GOT3 (cell line): ENCODE results near the gene RALGAPA1.
"Not testable (repeated sequence)": the region's sequence is repeated elsewhere in the genome, so short reads cannot be mapped to it uniquely, and the experiment has no call there.

Experiments
- DNase-seq: peaks from one replicate; lab custom pipeline; 2025; ENCODE audit warnings: mixed read lengths; lab: John Stamatoyannopoulos, UW

The RALGAPA1 gene

GRCh38 chr14:35808638-35809563 is at the start of gene RALGAPA1:
Gene RALGAPA1, minus strand, starts transcription at chr14:35809295. Its CDS starts 460 bp downstream, at chr14:35808835.
- DNase-seq, result peak; percentile 40

DNA sequence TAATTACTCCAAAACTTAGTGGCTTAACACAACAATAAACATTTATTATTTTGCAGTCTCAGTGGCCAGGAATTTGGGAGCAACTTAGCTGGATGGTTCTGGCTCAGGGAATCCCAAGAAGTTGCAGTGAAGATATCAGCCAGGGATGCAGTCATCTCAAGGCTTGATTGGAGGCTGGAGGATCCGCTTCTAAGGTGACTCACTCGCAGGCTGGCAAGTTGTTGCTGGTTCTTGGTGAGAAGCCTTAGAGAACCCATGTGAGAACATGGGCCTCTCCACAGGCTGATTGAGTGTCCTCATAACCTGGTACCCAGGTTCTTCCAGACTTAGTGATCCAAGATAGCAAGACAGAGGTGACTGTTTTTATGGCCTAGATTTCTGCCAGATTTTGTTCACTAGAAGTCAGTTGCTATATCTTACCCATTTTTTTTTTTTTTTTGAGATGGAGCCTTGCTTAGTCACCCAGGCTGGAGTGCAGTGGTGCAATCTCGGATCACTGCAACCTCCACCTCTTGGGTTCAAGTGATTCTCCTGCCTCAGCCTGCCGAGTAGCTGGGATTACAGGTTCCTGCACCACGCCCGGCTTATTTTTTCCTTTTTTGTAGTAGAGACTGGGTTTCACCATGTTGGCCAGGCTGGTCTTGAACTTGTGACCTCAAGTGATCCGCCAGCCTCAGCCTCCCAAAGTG is 49.6 kb upstream of the RALGAPA1 start:
- no peak for DNase-seq

DNA sequence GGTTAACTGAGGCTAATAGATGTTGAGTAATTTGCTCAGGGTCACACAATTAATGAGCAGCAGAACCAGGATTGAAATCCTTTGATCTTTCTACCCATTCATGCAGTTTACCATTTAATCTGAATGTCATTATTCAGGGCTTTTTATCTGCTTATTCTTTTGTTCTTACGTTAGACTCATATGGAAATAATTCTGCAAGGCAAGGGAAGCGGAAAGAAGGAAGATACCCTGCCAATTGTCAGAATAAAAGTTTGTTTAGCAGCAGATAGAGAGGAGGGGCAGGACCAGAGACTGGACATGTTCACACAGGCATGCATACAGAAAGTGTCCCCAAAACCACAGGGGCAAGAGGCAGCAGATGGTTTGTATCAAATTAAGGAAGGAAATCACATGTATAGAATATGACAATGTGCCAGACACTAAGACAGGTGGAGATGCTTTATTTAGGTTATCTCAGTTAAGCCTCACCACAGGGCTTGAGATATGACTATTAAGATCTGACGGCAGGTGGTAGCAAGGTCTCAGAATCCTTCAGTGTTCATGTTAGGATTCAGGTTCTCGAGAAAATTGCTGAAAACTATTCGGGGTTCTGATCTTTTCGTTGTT is 46.9 kb upstream of the RALGAPA1 start:
- DNase-seq, result no peak

- DNase-seq, result no peak
These were observed 45.7 kb upstream of the RALGAPA1 start for GRCh38 chr14:35854696-35855270.

- DNase-seq, result no peak
These were observed 44.1 kb upstream of the RALGAPA1 start for GRCh38 chr14:35853225-35853624.

- no peak for DNase-seq
These were observed 42.7 kb upstream of the RALGAPA1 start for GRCh38 chr14:35851823-35852222.

DNA sequence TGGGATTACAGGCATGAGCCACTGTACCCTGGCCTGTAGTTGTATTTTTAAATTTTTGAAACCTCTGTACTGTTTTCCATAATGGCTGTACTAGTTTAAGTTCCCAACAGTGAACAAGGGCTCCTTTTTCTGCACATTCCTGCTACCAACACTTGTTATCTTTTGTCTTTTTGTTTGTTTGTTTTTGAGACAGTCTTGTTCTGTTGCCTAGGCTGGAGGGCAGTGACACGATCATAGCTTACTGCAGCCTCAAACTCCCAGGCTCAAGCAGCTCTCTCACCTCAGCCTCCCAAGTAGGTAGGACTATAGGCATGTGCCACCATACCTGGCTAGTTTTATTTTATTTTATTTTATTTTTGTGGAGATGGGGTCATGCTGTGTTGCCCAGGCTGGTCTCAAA is 40.0 kb upstream of the RALGAPA1 start:
- DNase-seq, result no peak

DNA sequence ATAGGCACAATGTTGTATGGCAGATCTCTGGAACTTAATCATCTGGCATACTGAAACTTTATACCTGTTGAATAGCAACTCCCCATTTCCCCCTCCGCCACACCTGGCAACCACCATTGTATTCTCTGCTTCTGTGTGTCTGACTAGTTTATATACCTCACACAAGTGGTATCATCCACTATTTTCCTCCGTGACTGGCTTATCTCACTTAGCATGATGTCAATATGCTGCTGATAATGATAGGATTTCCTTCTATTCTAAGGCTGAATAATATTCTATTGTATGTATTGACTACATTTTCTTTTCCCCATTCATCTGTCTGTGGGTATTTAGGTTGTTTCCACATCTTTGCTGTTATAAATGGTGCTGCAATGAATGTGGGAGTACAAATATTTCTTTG is 38.5 kb upstream of the RALGAPA1 start:
- no peak for DNase-seq

DNA sequence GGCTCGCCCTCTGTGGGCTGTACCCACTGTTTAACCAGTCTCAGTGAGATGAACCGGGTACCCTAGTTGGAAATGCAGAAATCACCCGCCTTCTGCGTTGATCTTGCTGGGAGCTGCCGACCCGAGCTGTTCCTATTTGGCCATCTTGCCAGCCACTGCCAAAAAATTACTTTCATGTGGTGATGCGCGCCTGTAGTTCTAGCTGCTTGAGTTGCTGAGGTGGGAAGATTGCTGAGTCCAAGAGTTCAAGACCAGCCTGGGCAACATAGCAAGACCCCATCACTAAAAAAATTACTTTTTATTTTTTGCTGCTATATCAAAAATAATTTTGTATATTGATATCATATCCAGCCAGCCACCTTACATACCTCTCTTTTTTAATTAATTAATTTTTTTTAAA is 35.4 kb upstream of the RALGAPA1 start:
- no peak for DNase-seq

GRCh38 chr14:35842245-35842644 is 33.1 kb upstream of the RALGAPA1 start:
- not testable (repeated sequence) for DNase-seq

GRCh38 chr14:35841704-35842103 is 32.6 kb upstream of the RALGAPA1 start:
- DNase-seq, result not testable (repeated sequence)

GRCh38 chr14:35835208-35835982 is 26.3 kb upstream of the RALGAPA1 start:
- no peak for DNase-seq

- no peak for DNase-seq
These were observed 20.4 kb upstream of the RALGAPA1 start for GRCh38 chr14:35829449-35829848.

DNA sequence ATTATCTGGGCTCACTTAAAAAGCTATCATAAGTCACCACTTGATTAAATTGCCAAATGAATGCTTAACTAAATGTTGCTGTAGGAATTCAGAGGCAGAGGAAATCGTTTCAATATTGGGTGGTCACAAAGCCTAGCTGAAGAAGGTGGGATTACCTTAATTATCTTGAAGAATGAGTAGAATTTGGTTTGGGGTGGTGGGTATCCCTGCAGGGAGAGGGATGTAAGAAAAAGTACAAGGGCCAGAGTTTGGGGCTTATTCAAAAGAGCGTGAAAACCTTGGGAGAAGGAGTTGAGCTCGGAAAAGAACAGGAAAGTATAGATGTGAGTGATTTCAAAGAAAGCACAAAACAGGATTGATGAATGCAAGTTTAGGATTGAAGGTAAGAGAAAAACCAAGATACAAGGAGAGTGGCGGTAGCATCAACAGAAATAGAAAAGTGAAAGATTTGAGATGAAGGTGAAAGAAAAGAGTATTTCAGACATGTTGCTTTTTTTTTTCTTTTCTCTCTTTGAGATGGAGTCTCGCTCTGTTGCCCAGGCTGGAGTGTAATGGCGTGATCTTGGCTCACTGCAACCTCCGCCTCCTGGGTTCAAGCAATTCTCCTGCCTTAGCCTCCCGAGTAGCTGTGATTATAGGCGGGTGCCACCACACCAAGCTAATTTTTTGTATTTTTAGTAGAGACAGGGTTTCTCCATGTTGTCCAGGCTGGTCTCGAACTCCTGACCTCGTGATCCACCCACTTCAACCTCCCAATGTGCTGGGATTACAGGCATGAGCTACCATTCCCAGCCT is 18.8 kb upstream of the RALGAPA1 start:
- DNase-seq, result no peak

- DNase-seq, result no peak
These were observed 17.9 kb upstream of the RALGAPA1 start for GRCh38 chr14:35826952-35827416.

- DNase-seq, result peak; percentile 72
These were observed 17.3 kb upstream of the RALGAPA1 start, which contains the start of gene BRMS1L for GRCh38 chr14:35826218-35826951. Gene BRMS1L, plus strand, starts transcription at chr14:35826338. Its CDS starts 179 bp downstream, at chr14:35826517.

DNA sequence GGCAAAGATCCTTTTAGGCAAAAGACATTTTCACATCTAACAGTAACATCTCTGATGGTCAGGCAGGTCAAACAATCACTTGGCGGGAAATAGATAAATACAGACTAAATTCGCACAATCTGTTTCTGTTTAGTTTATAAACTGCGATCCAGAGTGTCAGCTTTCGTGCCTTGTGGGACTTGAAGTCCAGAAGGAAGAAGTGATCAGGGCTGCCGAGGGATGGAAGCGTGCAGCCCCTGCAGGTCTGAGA is 16.8 kb upstream of the RALGAPA1 start:
- no peak for DNase-seq

- not testable (repeated sequence) for DNase-seq
These were observed 15.5 kb upstream of the RALGAPA1 start for GRCh38 chr14:35824446-35825165.

GRCh38 chr14:35822501-35822900 is 13.4 kb upstream of the RALGAPA1 start:
- DNase-seq, result no peak
